H1 (cell line): ENCODE data around the gene ZNF219. TPM values are rescaled to one million over a fixed set of nuclear protein-coding genes. Genes with fewer than 3 reads are reported as not detected.

Source experiments
- CTCF ChIA-PET: fragments of 300-600 bp; sonication (Branson Sonifier 250); formaldehyde crosslinking; loops from one replicate; lab custom pipeline; 2021; ENCODE audit not compliant: partially characterized antibody; lab: Charles Lee
- POLR2A ChIA-PET: fragments of 300-600 bp; sonication (Branson Sonifier 250); formaldehyde crosslinking; loops from one replicate; lab custom pipeline; 2021; ENCODE audit warnings: inconsistent platforms; ENCODE audit not compliant: partially characterized antibody; lab: Charles Lee
- DNase-seq, 2 experiments: peaks; one replicate each; pipeline versions ENCODE4 v3.0.0 to v3.0.0-alpha.2; 2010 to 2022; ENCODE audit warnings: low spot score in 2 of 2, low read depth in 1 of 2, mixed read lengths in 1 of 2
- FAIRE-seq: peaks from 2 replicates; lab custom pipeline; 2011; peaks lifted over from hg19 to GRCh38; lab: Jason Lieb, UNC
- H2AFZ ChIP-seq: 2 replicates; pipeline ENCODE4 v1.8.1; 2012; ENCODE audit warnings: low read length, inconsistent platforms
- H2AK5ac ChIP-seq: 2 replicates; pipeline ENCODE4 v1.6.1; 2013; ENCODE audit warnings: low read depth, low read length
- H2BK120ac ChIP-seq: replicated peaks from 2 replicates; pipeline ENCODE3; 2013; ENCODE audit warnings: low read depth, low read length, inconsistent platforms
- H2BK12ac ChIP-seq: 2 replicates; pipeline ENCODE4 v1.6.1; 2013; ENCODE audit warnings: low read depth, low read length
- H2BK15ac ChIP-seq: 2 replicates; pipeline ENCODE4 v1.6.1; 2013; ENCODE audit warnings: low read length
- H2BK20ac ChIP-seq: 2 replicates; pipeline ENCODE4 v1.6.1; 2013; ENCODE audit warnings: low read length
- H2BK5ac ChIP-seq: 2 replicates; pipeline ENCODE4 v1.6.1; 2013; ENCODE audit warnings: low read depth, low read length
- H3K14ac ChIP-seq: 2 replicates; pipeline ENCODE4 v1.6.1; 2013; ENCODE audit warnings: inconsistent platforms; ENCODE audit not compliant: insufficient read length
- H3K18ac ChIP-seq: 2 replicates; pipeline ENCODE4 v1.6.1; 2013; ENCODE audit warnings: low read length; ENCODE audit errors: extremely low read depth
- H3K23ac ChIP-seq: 2 replicates; pipeline ENCODE4 v1.6.1; 2013; ENCODE audit warnings: inconsistent platforms; ENCODE audit not compliant: insufficient read length
- H3K23me2 ChIP-seq: 2 replicates; pipeline ENCODE4 v1.6.1; 2013; ENCODE audit warnings: low read depth, low read length
- H3K27ac ChIP-seq: 2 replicates; pipeline ENCODE4 v1.6.1; 2011; ENCODE audit warnings: low read depth, low read length, inconsistent platforms
- H3K27me3 ChIP-seq, 4 experiments: replicated peaks in 1 of 4; 1 replicate in 1 of 4; 2 replicates in 3 of 4; pipeline versions ENCODE4 v1.6.1 to v1.8.1; 2011 to 2013; ENCODE audit warnings: low read length in 3 of 4, mild to moderate bottlenecking in 3 of 4, inconsistent platforms in 2 of 4, mixed read lengths in 2 of 4, moderate library complexity in 1 of 4; ENCODE audit not compliant: control insufficient read depth in 3 of 4, insufficient read depth in 3 of 4; ENCODE audit errors: extremely low read depth in 1 of 4
- H3K36me3 ChIP-seq, 4 experiments: 2 replicates each; pipeline versions ENCODE4 v1.6.1 to v1.8.1; 2011 to 2013; ENCODE audit warnings: mild to moderate bottlenecking in 4 of 4, low read length in 3 of 4, moderate library complexity in 2 of 4, control low read depth in 1 of 4, inconsistent platforms in 1 of 4; ENCODE audit not compliant: insufficient read depth in 4 of 4, control insufficient read depth in 2 of 4
- H3K4ac ChIP-seq: replicated peaks from 2 replicates; pipeline ENCODE3; 2013; ENCODE audit warnings: low read length, low read depth, mixed read lengths, inconsistent platforms; ENCODE audit not compliant: insufficient read length
- H3K4me1 ChIP-seq, 4 experiments: replicated peaks in 1 of 4; 1 replicate in 1 of 4; 2 replicates in 3 of 4; pipeline versions ENCODE4 v1.6.1 to v1.8.1; 2011 to 2013; ENCODE audit warnings: low read length in 3 of 4, inconsistent platforms in 2 of 4, mixed read lengths in 1 of 4; ENCODE audit not compliant: insufficient read depth in 4 of 4, control insufficient read depth in 3 of 4
- H3K4me2 ChIP-seq, 2 experiments: 2 replicates each; pipeline versions ENCODE4 v1.6.1 to v1.8.1; 2011 to 2013; ENCODE audit warnings: low read depth in 2 of 2, low read length in 2 of 2, control low read depth in 1 of 2, inconsistent platforms in 1 of 2, mild to moderate bottlenecking in 1 of 2; ENCODE audit not compliant: insufficient read depth in 1 of 2
- H3K4me3 ChIP-seq, 4 experiments: fragments of 200-600, 300-600 bp in 1 of 4; sonication (generic), shearing (Covaris generic), sonication (Bioruptor Twin) in 1 of 4; 2 replicates each; pipeline versions ENCODE4 v1.5.1 to v1.8.1; 2011 to 2016; ENCODE audit warnings: low read length in 4 of 4, low read depth in 3 of 4, control low read depth in 2 of 4, inconsistent platforms in 2 of 4, mild to moderate bottlenecking in 2 of 4, mixed read lengths in 1 of 4, moderate library complexity in 1 of 4; ENCODE audit not compliant: insufficient read depth in 2 of 4; ENCODE audit errors: extremely low read depth in 1 of 4
- H3K56ac ChIP-seq: replicated peaks from 2 replicates; pipeline ENCODE3; 2013; ENCODE audit warnings: low read depth, mild to moderate bottlenecking, mixed read lengths, low read length, inconsistent platforms; ENCODE audit not compliant: insufficient read length
- H3K79me1 ChIP-seq: 2 replicates; pipeline ENCODE4 v1.6.1; 2013; ENCODE audit warnings: low read depth, low read length, control low read depth
- H3K79me2 ChIP-seq, 2 experiments: 2 replicates each; pipeline versions ENCODE4 v1.6.1 to v1.8.1; 2012 to 2013; ENCODE audit warnings: low read length in 2 of 2, mild to moderate bottlenecking in 2 of 2, inconsistent platforms in 1 of 2; ENCODE audit not compliant: insufficient read depth in 2 of 2, control insufficient read depth in 1 of 2
- H3K9ac ChIP-seq, 4 experiments: replicated peaks in 1 of 4; 1 replicate in 1 of 4; 2 replicates in 3 of 4; pipeline versions ENCODE4 v1.6.1 to v1.8.1; 2011 to 2013; ENCODE audit warnings: low read depth in 3 of 4, low read length in 3 of 4, control low read depth in 2 of 4, mild to moderate bottlenecking in 2 of 4, moderate library complexity in 2 of 4, inconsistent platforms in 1 of 4; ENCODE audit errors: extremely low read depth in 1 of 4
- H3K9me3 ChIP-seq, 2 experiments: 2 replicates each; pipeline versions ENCODE4 v1.6.1 to v1.8.1; 2012 to 2013; ENCODE audit warnings: mild to moderate bottlenecking in 2 of 2, moderate library complexity in 2 of 2, control low read depth in 1 of 2, inconsistent platforms in 1 of 2, low read depth in 1 of 2, low read length in 1 of 2, mixed read lengths in 1 of 2; ENCODE audit not compliant: insufficient read depth in 2 of 2
- H4K20me1 ChIP-seq, 2 experiments: replicated peaks in 1 of 2; 2 replicates each; pipeline versions ENCODE3 to v1.8.1; 2011 to 2013; ENCODE audit warnings: inconsistent platforms in 2 of 2, low read length in 2 of 2, mild to moderate bottlenecking in 1 of 2; ENCODE audit not compliant: insufficient read depth in 2 of 2, control insufficient read depth in 1 of 2
- H4K5ac ChIP-seq: 2 replicates; pipeline ENCODE4 v1.6.1; 2013; ENCODE audit warnings: low read length, low read depth, mixed read lengths, inconsistent platforms; ENCODE audit not compliant: insufficient read length
- H4K8ac ChIP-seq: 2 replicates; pipeline ENCODE4 v1.8.0; 2013; ENCODE audit warnings: mild to moderate bottlenecking, moderate library complexity, low read length, inconsistent platforms; ENCODE audit not compliant: insufficient read depth; ENCODE audit errors: extremely low read depth
- H4K91ac ChIP-seq: replicated peaks from 2 replicates; pipeline ENCODE3; 2013; ENCODE audit warnings: low read length, mixed read lengths, inconsistent platforms; ENCODE audit not compliant: insufficient read length
- BCL11A ChIP-seq, 2 experiments: IDR thresholded peaks; one replicate each; pipeline ENCODE4 v1.6.1; 2011; ENCODE audit warnings: low read depth in 2 of 2, low read length in 2 of 2, mild to moderate bottlenecking in 2 of 2
- CHD1 ChIP-seq: IDR thresholded peaks from 2 replicates; pipeline ENCODE4 v1.6.1; 2012; ENCODE audit warnings: low read depth, low read length, improper control_type of control experiment
- FOSL1 ChIP-seq: IDR thresholded peaks from 2 replicates; pipeline ENCODE4 v1.6.1; 2011; ENCODE audit warnings: mild to moderate bottlenecking, low read depth, low read length, moderate library complexity; ENCODE audit not compliant: insufficient read depth
- MAFK ChIP-seq: IDR thresholded peaks from 2 replicates; pipeline ENCODE4 v1.6.1; 2012; ENCODE audit warnings: low read depth, mild to moderate bottlenecking, improper control_type of control experiment, low read length
- RFX5 ChIP-seq: IDR thresholded peaks from 2 replicates; pipeline ENCODE4 v1.6.1; 2011; ENCODE audit warnings: low read depth, low read length, improper control_type of control experiment, borderline replicate concordance
- SP2 ChIP-seq: IDR thresholded peaks from 2 replicates; pipeline ENCODE4 v1.6.1; 2012; ENCODE audit warnings: mild to moderate bottlenecking, low read length, inconsistent platforms
- TAF7 ChIP-seq: optimal IDR thresholded peaks from 2 replicates; pipeline ENCODE3; 2011; ENCODE audit warnings: low read depth, mild to moderate bottlenecking, inconsistent platforms, low read length, moderate library complexity, borderline replicate concordance
- WGBS, 2 experiments: shearing (Covaris generic) in 1 of 2; methylation state at CpG; one replicate each; pipeline versions ENCODE4 v1.1.6 to v1.1.7; 2013 to 2015; ENCODE audit warnings: low lambda C conversion rate in 2 of 2, mixed read lengths in 2 of 2, inconsistent platforms in 1 of 2, low coverage in 1 of 2, missing lambda C conversion rate in 1 of 2; ENCODE audit not compliant: insufficient replicate concordance in 2 of 2, insufficient coverage in 1 of 2, insufficient read length in 1 of 2; ENCODE audit errors: extremely low coverage in 1 of 2, missing lambda C conversion rate in 1 of 2; 5-methylcytosine and 5-hydroxymethylcytosine counted together
- polyA plus RNA-seq, 7 experiments: library from polyadenylated mRNA; depleted of rRNA in 3 of 7; stranded (reverse) in 5 of 7; unstranded in 2 of 7; fragments of >200 nt in 5 of 7; fragments of 200-250 nt in 2 of 7; gene quantifications; 1 replicate in 5 of 7; 2 replicates in 1 of 7; 4 replicates in 1 of 7; pipeline versions ENCODE4 v1.2.1 to v1.2.3, GENCODE V29; 2011 to 2013; ENCODE audit warnings: missing spikeins in 2 of 7, mixed read lengths in 2 of 7
- total RNA-seq: library from RNA; stranded (reverse); fragmentation: NEBNext Ultra II Directional; extraction: Animal tissue kit (Norgen Biotek cat#: 25700); gene quantifications from 2 replicates; pipeline ENCODE4 v1.2.1, GENCODE V29; 2021

Gene ZNF219
- total and polyA plus RNA-seq, 2 of the 8 experiments (the other 6 are each of a cell fraction or from before 2014, with no cell fraction given): 113 to 160 TPM

- H3K79me2 ChIP-seq: no peaks in the 10 kb centered on the region
- no peak within 1 kb of the TSS for H2AFZ ChIP-seq
- no peaks in the 10 kb centered on the region for H3K23me2 ChIP-seq
- WGBS, 2 experiments: 86% methylated on average over 8 of the region's 8 CpGs; no CpG with 5 or more reads in 1 of the 2 experiments
- no peak within 1 kb of the TSS for H4K91ac ChIP-seq
- H3K4ac ChIP-seq: no peak within 1 kb of the TSS
- no peaks in the 10 kb centered on the region for H3K79me1 ChIP-seq
- H3K27me3 ChIP-seq: no peaks in the 10 kb centered on the region; a peak in 1 of 7 replicates
- no peak within 1 kb of the TSS for H2BK5ac ChIP-seq
- no peak within 1 kb of the TSS for H4K5ac ChIP-seq
- H3K36me3 ChIP-seq: no peaks in the 10 kb centered on the region
- H3K4me2 ChIP-seq: no peak within 1 kb of the TSS
- H2BK20ac ChIP-seq: no peak within 1 kb of the TSS
- H3K27ac ChIP-seq: no peak within 1 kb of the TSS
- H3K9me3 ChIP-seq: no peaks in the 10 kb centered on the region
- ChIA-PET CTCF (interaction anchor here (0.9 to 3.4 kb wide), 9 partner anchors 9 to 53 kb away, joined by 3 to 18 read pairs (median 4); no protein-coding TSS in a partner anchor), POLR2A (interaction anchor here (1.3 to 2.2 kb wide), 4 partner anchors 10 to 35 kb away, joined by 4 to 7 read pairs (median 4); partner anchors contain the start of gene ARHGEF40)
- no peak within 1 kb of the TSS for H2BK15ac ChIP-seq
- no peaks in the 10 kb centered on the region for H4K20me1 ChIP-seq
- DNase-seq: no peak
- no peak within 1 kb of the TSS for H3K9ac ChIP-seq
- no peak within 1 kb of the TSS for H2BK12ac ChIP-seq
- no peak within 1 kb of the TSS for H2BK120ac ChIP-seq
- FAIRE-seq: no peak
- H4K8ac ChIP-seq: no peak within 1 kb of the TSS
- no peak within 1 kb of the TSS for H3K4me3 ChIP-seq
- no peak within 1 kb of the TSS for H2AK5ac ChIP-seq
- H3K18ac ChIP-seq: no peak within 1 kb of the TSS
- H3K14ac ChIP-seq: no peak within 1 kb of the TSS
- peaks cover 0 to 3% (median 0%) of the 10 kb centered on the region in 4 experiments; a peak in 2 of 7 replicates for H3K4me1 ChIP-seq
- H3K56ac ChIP-seq: no peak within 1 kb of the TSS
- H3K23ac ChIP-seq: no peak within 1 kb of the TSS
- TF ChIP-seq TAF7 (no peak), SP2 (no peak), BCL11A (IDR thresholded peaks at IDR 0.05; ENCODE audit: low read depth in 2 of 2, low read length in 2 of 2) (no peak), MAFK (no peak), CHD1 (no peak), FOSL1 (no peak), RFX5 (no peak)
Observed at GRCh38 chr14:21057803-21058675, 40.4 kb downstream of the ZNF219 start, which contains the start of gene RNASE8. TSS of gene RNASE8 (plus strand) at chr14:21057822. CDS start at chr14:21057893, 71 bp downstream.
